CD4-positive, alpha-beta T cell treated with Interleukin-2 at 100 ng/mL for 4 hours (primary cell): ENCODE results near the gene MMD.
"Not testable (repeated sequence)": the region's sequence is repeated elsewhere in the genome, so short reads cannot be mapped to it uniquely, and the experiment has no call there.

Source experiments
- DNase-seq: peaks from one replicate; pipeline ENCODE4 v3.0.0-alpha.2; 2020; ENCODE audit warnings: low spot score

MMD gene

DNA sequence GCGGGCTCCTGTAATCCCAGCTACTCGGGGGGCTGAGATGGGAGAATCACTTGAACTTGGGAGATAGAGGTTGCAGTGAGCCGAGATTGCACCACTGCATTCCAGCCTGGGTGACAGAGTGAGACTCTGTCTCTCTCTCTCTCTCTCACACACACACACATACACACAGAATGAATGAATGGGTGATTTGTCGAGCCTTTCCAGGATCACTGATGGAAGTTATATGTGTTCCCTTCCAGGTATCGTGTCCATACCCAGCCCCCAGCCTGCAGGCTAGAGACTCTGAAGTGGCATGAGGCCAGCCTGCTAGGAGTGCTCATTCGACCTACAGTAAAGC lies 1.2 kb upstream of the MMD start:
- DNase-seq = not testable (repeated sequence)

DNA sequence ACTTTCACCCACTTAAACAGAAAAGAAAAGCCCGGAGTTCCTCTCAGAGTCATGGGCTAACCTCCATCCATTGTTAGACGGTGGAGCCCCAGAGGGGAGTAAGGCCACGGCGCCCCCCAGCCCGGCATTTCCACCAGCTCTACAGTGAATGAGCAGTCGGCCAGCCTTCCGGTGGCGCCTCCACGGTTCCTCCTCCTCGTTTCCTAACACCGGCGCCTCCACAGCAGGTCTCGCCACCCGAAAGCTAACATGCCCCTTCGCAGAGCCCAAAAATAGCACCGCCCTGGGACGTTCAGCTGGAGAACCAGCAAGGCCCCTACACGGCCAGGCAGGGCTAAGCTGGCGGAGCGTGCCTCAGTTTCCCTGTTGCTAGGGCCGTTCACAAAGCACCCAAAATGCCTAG lies 858 bp downstream of the MMD start:
- peak; percentile 31 for DNase-seq

DNA sequence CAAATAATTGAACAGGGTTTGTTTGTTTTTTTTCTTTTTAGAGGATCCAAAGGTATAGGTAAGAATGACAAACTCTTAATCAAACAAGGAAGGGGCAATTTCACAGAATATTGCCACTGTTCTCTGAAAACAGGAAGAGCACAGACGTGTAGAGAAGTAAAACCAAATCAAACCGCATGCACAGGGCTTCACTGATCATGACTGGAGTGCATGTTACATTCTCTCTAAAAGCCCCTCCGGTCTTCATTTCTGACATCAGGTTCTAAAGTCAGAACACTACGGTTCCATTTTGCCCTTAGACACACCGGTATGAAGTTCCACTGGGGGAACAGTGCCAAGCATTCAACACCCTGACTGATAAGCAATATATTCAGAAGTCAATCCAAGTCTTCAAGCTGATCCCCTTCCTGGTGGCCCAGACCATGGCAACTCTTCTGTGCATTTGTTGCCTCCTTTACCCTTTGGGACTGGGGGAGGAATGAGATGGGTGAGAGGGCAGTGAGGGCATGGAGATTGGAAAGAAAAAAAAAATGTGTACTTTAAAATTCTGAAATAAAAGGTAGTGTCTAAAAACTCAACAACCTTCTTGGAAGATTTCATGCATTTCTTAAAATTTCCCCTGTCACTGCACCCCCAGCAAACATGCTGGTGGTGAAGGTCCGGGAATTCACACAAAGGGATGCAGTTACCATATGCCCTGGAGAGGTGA lies 1.4 kb downstream of the MMD start:
- peak; percentile 79 for DNase-seq

DNA sequence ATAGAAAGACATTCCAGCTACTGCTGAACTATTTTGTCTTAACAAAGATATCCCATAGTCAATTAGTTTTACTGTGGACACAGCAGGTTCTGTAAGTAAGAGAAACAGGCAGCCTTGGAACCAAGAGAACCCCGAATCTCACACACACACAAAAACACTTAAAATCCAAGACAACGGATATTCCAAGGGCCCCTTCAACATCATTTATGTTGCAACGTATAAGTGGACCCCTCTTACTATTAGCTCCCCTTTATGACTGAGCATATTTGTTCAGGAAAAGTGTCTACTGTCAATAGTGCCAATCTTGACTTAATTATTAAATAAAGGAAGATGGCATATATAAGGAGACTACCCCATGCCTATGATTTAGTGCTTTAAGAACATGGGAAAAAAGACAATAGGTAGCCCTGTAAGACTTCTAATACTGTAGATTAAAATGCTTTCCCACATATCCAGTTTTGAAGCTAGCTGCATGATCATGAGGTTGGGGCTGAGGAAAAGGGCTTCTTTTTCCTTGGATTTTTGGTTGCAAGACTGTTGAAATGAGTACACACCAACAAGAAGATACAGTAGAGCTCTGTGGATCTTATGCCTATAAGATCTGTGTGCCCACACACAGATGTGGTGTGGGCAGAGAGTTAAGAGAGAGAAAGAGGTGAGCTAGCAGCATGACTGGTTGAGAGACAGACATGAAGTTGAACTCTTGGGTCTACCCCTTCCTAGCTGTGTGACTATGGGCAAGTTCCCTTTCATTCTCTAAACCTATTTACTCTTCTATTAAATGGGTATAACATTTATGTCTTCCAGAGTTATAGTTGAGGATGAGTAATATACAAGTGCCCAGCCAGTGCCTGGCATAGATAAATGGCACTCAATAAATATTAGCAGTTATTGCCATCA lies 3.0 kb downstream of the MMD start:
- DNase-seq = no peak

DNA sequence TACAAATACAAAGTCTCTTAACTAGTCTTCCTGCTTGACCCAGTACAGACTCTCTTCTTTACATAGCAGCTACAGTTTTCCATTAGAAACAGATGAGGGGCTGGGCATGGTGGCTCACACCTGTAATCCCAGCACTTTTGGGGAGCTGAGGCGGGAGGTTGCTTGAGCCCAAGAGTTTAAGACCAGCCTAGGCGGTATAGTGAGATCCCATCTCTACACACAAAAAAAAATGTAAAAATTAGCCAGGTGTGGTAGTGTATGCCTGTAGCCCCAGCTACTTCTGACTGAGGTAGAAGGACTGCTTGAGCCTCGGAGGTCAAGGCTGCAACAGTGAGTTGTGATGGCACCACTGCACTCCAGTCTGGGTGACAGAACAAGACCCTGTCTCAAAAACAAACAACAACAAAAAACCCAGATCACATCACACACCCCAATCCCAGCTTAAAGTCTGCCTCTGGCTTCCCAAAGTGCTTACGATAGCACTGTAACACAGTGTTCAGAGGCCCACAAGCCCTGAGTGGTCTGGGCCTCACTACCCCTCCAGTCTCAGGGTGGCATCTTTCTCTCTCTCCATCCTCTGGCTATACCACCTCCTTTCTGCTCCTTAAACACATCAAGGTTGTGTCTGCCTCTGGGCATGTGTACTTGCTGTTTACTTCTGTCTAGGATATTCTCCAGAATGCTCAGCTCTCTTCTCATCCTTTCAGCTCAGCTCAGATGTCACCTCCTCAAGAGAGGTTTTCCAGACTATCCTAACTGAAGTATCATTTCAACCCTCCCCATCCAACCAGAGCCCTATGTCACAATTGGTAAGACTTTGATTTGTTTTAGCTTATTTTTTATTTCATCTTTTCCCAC lies 4.0 kb downstream of the MMD start:
- DNase-seq = no peak

DNA sequence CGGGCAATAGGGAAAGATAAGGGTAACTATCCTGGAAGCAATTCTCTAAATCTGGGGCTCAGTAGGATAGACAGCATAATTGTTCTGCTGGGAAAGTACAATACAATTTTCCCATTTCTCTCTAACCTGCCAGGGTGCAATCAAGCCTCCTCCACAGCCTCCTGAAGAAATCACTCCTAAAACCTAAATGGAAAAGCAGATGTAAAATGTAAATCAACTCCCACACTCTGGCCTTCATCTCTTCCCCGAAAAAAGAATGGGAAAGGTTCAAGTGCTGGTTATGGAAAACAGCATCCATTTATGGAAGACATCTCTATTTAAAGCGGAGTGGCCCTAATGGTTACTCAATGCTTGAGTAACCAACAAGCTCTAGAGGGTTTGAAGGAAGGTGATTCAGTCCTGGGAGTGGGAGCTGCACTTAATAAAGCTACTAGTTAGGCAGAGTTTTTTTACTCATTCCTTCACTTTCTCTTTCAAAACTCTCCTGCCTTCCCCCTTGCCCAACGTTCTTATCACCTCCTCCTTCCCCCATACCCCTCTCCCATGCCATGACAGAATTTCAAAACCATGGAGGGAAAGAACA lies 5.1 kb downstream of the MMD start:
- no peak for DNase-seq

DNA sequence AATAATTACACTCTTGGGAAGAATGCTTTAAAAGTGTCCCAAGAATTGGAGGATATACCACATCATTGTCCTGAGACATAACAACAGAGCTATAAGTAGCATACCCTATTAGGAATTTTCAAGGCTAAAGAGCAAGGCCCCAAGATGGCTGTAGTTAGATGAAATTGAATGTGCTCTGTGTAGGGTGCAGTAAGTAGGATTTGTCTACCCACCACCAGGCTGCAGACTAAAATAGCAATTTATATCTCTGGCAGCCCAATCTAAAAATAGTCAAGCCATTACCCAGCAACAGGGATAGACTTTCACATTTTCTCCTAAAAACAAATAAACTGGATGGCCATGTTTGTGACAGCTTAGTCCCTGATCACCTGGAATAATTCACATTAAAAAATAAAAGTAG lies 5.6 kb downstream of the MMD start:
- no peak for DNase-seq

DNA sequence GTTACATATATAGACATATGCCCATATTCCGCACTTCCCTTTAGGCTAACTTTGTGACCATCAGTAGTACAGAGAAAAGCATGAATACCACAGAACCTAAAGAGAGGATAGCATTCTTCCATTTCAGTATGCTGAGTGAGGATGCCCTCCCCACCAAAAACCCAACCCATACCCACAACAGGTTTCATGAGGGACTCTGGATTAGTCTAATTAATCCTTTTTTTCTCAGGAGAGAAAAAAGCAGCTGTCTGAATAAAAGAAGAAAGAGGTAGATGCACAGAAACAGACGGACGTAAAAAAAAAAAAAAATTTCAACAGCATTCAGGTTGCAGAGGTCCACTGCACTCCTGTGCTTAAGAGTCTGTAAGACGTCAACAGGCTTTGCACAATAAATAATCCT lies 6.7 kb downstream of the MMD start:
- no peak for DNase-seq

DNA sequence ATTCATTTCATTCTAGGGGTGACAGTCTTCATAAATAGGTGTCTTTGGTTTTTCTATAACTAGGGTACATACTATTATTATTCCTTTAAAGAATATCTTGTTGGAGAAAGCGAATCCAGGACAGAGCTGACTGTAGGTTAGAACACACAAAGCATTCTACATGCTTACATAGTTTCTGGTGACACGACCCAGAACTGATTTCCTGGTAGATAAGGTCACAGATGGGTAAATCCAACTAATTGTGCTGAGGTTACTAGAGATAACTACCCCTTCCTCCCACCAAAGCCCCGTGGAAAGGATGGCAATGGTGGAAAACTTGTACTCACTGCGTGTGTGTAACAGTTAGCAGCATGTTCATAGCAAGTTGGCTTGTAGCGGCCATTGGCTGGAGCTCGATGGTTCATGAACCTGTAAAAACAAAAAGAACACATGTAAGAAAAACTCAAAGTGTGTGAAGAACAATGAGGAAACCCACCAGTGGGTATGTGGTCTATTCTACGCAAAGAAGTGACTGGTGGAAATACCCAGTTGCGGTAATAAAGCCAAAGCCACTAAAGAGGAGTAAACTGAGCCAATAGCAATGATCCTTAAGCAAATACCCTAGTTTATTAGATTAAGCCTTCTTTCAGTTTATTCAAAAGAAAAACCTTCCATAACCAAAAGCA lies 7.7 kb downstream of the MMD start:
- DNase-seq = no peak

DNA sequence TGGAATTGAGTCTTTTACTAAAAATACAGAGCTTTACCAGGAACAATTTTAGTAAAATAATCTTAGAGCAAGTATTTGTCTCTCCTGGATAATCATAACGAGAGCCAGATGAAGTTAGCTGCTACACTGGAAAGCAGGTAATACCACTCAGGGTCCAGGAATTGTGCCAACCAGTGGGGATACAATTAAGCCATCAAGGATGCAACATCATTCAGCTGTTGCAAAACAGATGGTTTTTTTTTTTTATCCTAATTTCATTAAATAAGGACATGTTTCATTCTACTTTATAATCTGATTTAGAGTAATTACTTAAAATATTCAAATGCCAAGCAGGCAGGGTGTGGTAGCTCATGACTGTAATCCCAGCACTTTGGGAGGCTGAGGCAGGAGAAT lies 10.2 kb downstream of the MMD start:
- DNase-seq = no peak

DNA sequence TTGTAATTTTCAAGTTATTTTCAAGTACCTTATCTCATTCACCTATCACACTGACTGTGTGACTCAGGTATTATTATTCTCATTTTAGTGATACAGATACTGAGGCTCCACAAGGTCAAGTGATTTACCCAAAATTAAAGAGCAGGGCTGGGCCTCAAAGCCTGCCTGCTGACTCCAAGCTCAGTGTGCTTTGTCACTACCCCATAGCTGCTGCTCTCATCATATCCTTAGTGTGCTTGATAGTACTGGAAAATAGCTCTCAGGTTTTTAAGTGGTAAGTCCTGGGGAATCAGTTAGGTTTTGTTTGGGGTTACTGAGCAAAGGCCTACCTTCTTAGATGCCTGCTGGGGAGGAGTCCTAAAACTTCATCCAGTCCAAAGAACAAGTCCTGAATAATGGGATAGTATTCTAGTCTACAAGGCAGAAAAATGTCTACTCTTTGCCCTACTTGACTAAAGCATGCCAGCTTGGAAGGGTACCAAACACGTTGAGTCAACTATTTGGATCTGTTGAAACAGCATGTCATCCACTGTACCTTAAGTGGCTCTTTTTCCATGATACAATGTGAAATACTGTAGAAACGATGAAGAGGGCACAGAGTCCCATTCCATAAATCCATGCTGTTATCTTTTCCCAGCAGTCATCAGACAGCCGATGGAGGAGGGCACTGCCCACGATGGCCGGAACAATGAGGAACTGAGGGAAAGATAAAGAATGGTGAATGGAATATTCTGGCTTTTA lies 10.7 kb downstream of the MMD start:
- no peak for DNase-seq

DNA sequence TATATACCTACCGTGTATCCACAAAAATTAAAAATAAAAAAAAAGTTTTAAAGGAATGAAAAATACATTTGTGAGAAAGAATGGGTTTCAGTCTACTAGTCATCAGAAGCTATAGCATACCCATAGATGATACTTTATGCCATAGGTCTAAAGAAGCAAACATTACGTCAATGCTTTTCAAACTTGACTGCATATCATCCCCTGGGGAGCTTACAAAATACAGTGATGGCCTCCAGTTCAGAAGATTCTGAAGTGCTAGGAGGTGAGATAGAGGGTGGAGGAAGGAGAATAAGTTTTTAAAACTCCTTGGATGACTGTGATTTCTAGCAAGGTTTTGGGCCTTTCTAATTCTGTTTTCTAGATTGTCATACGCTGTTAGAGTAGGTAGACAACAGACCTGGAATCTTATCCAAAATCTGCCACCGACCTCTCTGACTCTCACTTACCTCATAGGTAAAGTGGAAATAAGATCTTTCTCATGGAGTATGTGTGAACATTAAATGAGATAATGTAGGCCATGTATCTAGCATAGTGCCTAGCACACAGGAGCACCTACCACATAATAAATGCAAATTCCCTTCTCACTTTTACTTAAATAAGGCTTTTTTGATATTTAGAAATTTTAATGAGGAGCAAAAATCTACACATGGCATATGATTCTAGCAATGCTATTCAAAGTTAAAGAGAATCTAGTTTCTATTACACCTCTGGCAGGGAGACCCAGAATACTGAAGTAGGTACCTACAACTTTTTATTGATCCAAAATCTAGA lies 12.4 kb downstream of the MMD start:
- DNase-seq = no peak

DNA sequence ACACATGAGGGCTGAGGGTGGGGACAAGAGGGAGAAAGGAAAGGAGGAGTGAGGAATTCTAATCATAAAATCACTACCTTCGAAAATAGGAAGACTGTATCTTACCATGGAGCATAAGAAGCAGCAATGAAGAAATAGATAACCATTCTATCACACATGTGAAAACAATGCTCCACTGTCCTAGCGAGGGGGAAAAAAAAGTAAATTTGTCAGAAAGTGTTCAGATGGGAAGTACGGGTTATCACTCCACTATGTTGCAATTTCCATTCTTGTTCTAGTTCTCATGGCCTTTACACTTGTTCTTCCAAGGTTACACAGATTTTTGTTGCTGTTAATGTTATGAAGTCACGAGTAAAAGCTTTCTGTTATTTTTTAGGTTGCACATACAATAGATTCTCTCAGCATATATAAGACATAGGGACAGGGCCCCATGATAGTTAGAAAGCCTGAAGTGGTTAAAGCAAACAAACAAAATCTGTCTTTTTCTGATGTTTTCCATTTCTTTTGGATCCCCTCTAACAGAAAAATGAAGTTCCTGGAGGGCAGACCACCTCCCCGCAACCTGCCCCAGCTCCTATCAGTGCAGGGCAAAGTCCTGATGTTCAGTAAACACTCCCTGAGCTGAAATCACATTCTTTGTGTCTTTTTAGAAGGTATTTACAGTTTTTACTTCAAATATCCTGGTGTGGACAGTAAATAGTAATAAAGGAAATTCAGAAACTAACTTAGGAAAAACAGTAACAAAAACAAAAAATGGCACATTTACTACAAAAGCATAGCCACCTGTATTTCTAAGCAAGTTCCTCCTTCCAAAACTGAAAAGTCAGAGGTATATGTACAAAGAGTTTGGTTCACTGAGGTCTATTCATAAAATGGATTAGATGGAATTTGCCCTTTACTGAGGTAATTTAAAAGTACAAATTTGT lies 13.7 kb downstream of the MMD start:
- DNase-seq = no peak

DNA sequence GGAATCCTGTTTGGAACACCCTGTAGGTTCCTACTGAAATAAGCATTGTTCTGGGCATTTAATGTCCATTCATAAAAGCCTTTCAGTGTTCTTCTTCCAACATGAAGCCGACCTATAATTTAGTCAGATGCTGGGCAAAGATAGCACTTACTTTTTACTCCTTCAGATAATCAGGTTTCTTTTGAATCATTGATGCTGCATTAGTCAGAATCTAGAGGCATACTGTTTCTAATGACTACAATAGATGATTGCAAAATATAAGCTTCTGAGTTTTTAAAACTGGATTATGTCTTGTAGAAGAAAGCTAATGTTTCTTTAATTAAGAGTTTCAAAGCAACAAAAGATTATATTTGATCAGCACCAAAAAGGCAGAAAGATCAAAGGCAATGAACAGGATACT lies 16.0 kb downstream of the MMD start:
- no peak for DNase-seq

DNA sequence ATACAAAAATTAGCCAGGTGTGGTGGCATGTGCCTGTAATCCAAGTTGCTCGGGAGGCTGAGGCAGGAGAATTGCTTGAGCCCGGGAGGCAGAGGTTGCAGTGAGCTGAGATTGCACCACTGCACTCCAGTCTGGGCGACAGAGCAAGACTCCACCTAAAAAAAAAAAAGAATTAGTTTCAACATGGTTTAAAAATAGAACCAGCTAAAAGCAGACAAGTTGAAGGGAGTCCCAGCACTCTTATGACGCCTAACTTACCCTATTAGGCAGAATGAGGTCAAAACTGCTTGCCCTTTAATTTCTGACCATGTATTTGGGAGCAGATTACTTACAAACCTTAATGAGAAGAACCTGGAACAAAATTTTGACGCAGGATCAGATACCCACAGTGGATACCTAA lies 17.4 kb downstream of the MMD start:
- DNase-seq = not testable (repeated sequence)

DNA sequence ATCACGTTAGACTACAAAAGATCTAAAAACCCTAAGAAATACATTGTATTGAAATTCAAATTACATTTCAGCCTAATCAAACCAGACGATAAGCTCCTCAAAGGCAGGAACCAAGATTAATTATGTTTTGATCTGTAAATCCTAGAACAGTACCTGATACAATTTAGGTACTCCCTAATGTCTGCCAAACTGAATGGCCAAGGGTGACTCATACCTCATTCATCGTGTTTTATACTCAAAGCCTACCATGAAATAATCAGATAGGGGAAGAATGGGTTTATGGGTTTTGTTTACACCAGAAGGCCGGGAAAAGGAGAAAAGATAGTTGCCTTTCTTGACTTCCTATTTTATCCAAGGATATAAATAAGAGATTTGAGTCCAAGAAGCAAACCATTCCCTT lies 19.3 kb downstream of the MMD start:
- no peak for DNase-seq

DNA sequence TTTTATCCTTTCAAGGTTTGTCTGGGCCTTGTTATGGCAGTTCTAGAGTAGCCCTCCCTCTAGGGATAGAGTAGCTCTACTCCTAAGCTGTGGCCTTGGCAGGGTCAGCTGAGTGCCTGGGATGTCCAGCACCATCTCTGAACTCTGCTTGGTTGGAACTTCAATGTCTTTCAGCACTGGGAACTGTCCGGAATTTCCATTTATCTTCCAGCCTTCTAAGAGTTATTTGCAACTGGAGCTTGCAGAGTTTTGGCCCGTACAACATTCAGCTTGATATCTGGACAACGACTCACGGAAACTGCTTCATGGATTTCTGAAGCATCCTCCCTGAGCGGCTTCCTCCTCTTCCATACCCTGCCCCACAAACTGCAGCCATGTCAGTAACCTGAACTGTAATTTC lies 22.9 kb downstream of the MMD start:
- DNase-seq = no peak

DNA sequence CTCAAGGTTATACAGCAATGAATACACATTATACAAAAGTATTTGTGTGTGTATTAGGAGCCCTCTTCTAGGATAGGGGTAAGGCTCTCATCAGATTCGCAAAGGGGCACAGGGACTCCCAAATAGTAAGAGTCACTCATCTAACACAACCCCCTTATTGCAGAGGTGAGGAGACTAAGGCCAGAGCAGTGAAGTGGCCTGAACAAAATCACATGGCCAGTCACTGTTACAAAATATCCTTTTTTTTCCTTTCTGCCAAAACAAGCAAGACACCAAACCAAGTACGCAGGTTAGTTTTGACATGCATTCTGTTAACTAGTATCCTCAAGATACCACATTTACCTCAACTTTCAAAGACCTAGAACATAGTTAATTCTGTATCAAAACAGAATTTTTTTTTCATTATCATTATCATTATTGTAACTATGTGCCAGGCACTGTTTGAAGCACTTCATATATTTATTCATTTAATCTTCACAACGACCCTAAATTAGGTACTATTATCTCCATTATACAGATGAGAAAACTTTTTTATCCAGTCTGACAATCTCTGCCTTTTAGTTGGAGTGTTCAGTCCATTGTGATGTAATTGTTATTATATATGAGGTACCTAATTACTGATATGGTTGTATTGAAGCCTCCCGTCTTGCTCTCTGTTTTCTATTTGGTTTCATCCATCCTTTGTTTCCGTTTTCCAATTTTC lies 25.7 kb downstream of the MMD start:
- no peak for DNase-seq
